ENCODE results near the gene PEX14. TPM values are rescaled to one million over a fixed set of nuclear protein-coding genes. Genes with fewer than 3 reads are reported as not detected.

Gene PEX14
- total and polyA plus RNA-seq, 10 of the 15 experiments (the other 5 are each of a cell fraction or from before 2014, with no cell fraction given) = 1.4 to 23.2 (median 12.0) TPM

GRCh38 chr1:10678402-10678801 lies 203.7 kb downstream of the PEX14 start:
- H3K4me3 ChIP-seq = no peak overlapping the region
- FAIRE-seq (no peak), ATAC-seq (no peak), DNase-seq (ENCODE audit: low read depth, low spot score) (no peak)
- H3K4me1 ChIP-seq (ENCODE audit: control insufficient read depth, insufficient read depth, low read length) = no peaks in the 10 kb centered on the region
- no peak overlapping the region for H3K4me2 ChIP-seq (ENCODE audit: control insufficient read depth, insufficient read depth)
- ChIA-PET CTCF (no interaction called here), SMC1A (ENCODE audit: uncharacterized antibody, unreplicated experiment) (no interaction called here), POLR2A (interaction anchor here (0.6 kb wide), 1 partner anchor 307 kb away, joined by 3 read pairs; no protein-coding TSS in a partner anchor), RAD21 (ENCODE audit: unreplicated experiment) (no interaction called here)
- H3K27me3 ChIP-seq (replicated peaks in 1 of 2; ENCODE audit: control insufficient read depth in 2 of 2, insufficient read depth in 2 of 2, low read length in 1 of 2) = no peaks in the 10 kb centered on the region
- no peak overlapping the region for H3K27ac ChIP-seq (ENCODE audit: control insufficient read depth, insufficient read depth)
- H2AFZ ChIP-seq (ENCODE audit: control insufficient read depth, low read depth, low read length) = no peak overlapping the region
- 92% methylated on average over 23 of the region's 23 CpGs for WGBS (ENCODE audit: insufficient coverage, insufficient replicate concordance, low lambda C conversion rate, missing lambda C conversion rate)
- H3K79me2 ChIP-seq (ENCODE audit: control insufficient read depth, insufficient read depth, low read length) = no peaks in the 10 kb centered on the region
- TF ChIP-seq CHD1 (IDR thresholded peaks at IDR 0.05; ENCODE audit: low read depth, low read length) = no peak
- TF ChIP-seq STAT1 (conservative IDR thresholded peaks at IDR 0.05) = no peak
- TF ChIP-seq PBX3 (IDR thresholded peaks at IDR 0.05; ENCODE audit: insufficient replicate concordance, low read depth, low read length) = no peak
- TF ChIP-seq RCOR1 (conservative IDR thresholded peaks at IDR 0.05; ENCODE audit: low read depth, low read length) = no peak
- TF ChIP-seq ZNF24 (IDR thresholded peaks at IDR 0.05) = no peak
- no TSS peak for BruUV-seq (replicated peaks)
- peaks cover 2% of the 10 kb centered on the region; the same call in 1 of the 2 replicates for H4K20me1 ChIP-seq (ENCODE audit: control insufficient read depth, insufficient read depth)
- H3K9ac ChIP-seq (ENCODE audit: control insufficient read depth, insufficient read depth, low read length) = no peak overlapping the region
- no peaks in the 10 kb centered on the region; a peak in 1 of 4 replicates for H3K36me3 ChIP-seq (ENCODE audit: control insufficient read depth in 2 of 2, insufficient read depth in 2 of 2, low read length in 1 of 2)
- no peaks in the 10 kb centered on the region for H3K9me3 ChIP-seq (replicated peaks; ENCODE audit: control insufficient read depth, insufficient read depth, low read length)
- in situ Hi-C loops (cut with MboI) (no loop called here), intact Hi-C loops (cut with micrococcal nuclease; ENCODE audit: unreplicated experiment) (no loop called here)

GRCh38 chr1:10678852-10679251 lies 204.1 kb downstream of the PEX14 start:
- Histone ChIP-seq H3K9me3 (replicated peaks; ENCODE audit: control insufficient read depth, insufficient read depth, low read length) (no peaks in the 10 kb centered on the region), H2AFZ (ENCODE audit: control insufficient read depth, low read depth, low read length) (no peak overlapping the region), H4K20me1 (ENCODE audit: control insufficient read depth, insufficient read depth) (peaks cover 2% of the 10 kb centered on the region; the same call in 1 of the 2 replicates), H3K36me3 (ENCODE audit: control insufficient read depth in 2 of 2, insufficient read depth in 2 of 2, low read length in 1 of 2) (no peaks in the 10 kb centered on the region; a peak in 1 of 4 replicates), H3K9ac (ENCODE audit: control insufficient read depth, insufficient read depth, low read length) (no peak overlapping the region), H3K27me3 (replicated peaks in 1 of 2; ENCODE audit: control insufficient read depth in 2 of 2, insufficient read depth in 2 of 2, low read length in 1 of 2) (no peaks in the 10 kb centered on the region), H3K79me2 (ENCODE audit: control insufficient read depth, insufficient read depth, low read length) (no peaks in the 10 kb centered on the region), H3K27ac (ENCODE audit: control insufficient read depth, insufficient read depth) (no peak overlapping the region), H3K4me1 (ENCODE audit: control insufficient read depth, insufficient read depth, low read length) (no peaks in the 10 kb centered on the region), H3K4me2 (ENCODE audit: control insufficient read depth, insufficient read depth) (no peak overlapping the region), H3K4me3 (no peak overlapping the region)
- intact Hi-C loops (cut with micrococcal nuclease; ENCODE audit: unreplicated experiment) = no loop called here
- in situ Hi-C loops (cut with MboI) = no loop called here
- POLR2A ChIA-PET = interaction anchor here (0.6 kb wide), 1 partner anchor 307 kb away, joined by 3 read pairs; no protein-coding TSS in a partner anchor
- FAIRE-seq = no peak
- CTCF ChIA-PET = interaction anchor here (1.1 kb wide), 1 partner anchor 11 kb away, joined by 4 read pairs; no protein-coding TSS in a partner anchor
- WGBS (ENCODE audit: insufficient coverage, insufficient replicate concordance, low lambda C conversion rate, missing lambda C conversion rate) = 89% methylated on average over 11 of the region's 11 CpGs
- BruUV-seq (replicated peaks) = no TSS peak
- no peak for DNase-seq (ENCODE audit: low read depth, low spot score)
- SMC1A ChIA-PET (ENCODE audit: uncharacterized antibody, unreplicated experiment) = no interaction called here
- no peak for ATAC-seq
- RAD21 ChIA-PET (ENCODE audit: unreplicated experiment) = no interaction called here
- TF ChIP-seq, protein P1, sequence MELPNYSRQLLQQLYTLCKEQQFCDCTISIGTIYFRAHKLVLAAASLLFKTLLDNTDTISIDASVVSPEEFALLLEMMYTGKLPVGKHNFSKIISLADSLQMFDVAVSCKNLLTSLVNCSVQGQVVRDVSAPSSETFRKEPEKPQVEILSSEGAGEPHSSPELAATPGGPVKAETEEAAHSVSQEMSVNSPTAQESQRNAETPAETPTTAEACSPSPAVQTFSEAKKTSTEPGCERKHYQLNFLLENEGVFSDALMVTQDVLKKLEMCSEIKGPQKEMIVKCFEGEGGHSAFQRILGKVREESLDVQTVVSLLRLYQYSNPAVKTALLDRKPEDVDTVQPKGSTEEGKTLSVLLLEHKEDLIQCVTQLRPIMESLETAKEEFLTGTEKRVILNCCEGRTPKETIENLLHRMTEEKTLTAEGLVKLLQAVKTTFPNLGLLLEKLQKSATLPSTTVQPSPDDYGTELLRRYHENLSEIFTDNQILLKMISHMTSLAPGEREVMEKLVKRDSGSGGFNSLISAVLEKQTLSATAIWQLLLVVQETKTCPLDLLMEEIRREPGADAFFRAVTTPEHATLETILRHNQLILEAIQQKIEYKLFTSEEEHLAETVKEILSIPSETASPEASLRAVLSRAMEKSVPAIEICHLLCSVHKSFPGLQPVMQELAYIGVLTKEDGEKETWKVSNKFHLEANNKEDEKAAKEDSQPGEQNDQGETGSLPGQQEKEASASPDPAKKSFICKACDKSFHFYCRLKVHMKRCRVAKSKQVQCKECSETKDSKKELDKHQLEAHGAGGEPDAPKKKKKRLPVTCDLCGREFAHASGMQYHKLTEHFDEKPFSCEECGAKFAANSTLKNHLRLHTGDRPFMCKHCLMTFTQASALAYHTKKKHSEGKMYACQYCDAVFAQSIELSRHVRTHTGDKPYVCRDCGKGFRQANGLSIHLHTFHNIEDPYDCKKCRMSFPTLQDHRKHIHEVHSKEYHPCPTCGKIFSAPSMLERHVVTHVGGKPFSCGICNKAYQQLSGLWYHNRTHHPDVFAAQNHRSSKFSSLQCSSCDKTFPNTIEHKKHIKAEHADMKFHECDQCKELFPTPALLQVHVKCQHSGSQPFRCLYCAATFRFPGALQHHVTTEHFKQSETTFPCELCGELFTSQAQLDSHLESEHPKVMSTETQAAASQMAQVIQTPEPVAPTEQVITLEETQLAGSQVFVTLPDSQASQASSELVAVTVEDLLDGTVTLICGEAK (IDR thresholded peaks at IDR 0.05; ENCODE audit: borderline replicate concordance) = no peak
- TF ChIP-seq, protein P2, sequence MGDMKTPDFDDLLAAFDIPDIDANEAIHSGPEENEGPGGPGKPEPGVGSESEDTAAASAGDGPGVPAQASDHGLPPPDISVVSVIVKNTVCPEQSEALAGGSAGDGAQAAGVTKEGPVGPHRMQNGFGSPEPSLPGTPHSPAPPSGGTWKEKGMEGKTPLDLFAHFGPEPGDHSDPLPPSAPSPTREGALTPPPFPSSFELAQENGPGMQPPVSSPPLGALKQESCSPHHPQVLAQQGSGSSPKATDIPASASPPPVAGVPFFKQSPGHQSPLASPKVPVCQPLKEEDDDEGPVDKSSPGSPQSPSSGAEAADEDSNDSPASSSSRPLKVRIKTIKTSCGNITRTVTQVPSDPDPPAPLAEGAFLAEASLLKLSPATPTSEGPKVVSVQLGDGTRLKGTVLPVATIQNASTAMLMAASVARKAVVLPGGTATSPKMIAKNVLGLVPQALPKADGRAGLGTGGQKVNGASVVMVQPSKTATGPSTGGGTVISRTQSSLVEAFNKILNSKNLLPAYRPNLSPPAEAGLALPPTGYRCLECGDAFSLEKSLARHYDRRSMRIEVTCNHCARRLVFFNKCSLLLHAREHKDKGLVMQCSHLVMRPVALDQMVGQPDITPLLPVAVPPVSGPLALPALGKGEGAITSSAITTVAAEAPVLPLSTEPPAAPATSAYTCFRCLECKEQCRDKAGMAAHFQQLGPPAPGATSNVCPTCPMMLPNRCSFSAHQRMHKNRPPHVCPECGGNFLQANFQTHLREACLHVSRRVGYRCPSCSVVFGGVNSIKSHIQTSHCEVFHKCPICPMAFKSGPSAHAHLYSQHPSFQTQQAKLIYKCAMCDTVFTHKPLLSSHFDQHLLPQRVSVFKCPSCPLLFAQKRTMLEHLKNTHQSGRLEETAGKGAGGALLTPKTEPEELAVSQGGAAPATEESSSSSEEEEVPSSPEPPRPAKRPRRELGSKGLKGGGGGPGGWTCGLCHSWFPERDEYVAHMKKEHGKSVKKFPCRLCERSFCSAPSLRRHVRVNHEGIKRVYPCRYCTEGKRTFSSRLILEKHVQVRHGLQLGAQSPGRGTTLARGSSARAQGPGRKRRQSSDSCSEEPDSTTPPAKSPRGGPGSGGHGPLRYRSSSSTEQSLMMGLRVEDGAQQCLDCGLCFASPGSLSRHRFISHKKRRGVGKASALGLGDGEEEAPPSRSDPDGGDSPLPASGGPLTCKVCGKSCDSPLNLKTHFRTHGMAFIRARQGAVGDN (IDR thresholded peaks at IDR 0.05) = no peak
